H9 (cell line): ENCODE data around the gene POU2F1. TPM values are rescaled to one million over a fixed set of nuclear protein-coding genes. Genes with fewer than 3 reads are reported as not detected.

ENCODE experiments used
- DNase-seq: peaks from one replicate; pipeline ENCODE4 v3.0.0-alpha.2; 2017
- H2AFZ ChIP-seq: one replicate; pipeline ENCODE4 v1.6.1; 2013; ENCODE audit warnings: mild to moderate bottlenecking, low read length, control low read depth, moderate library complexity
- H2AK5ac ChIP-seq: 2 replicates; pipeline ENCODE4 v1.6.1; 2013; ENCODE audit warnings: low read length, control low read depth, mixed read lengths; ENCODE audit not compliant: insufficient read length
- H2BK120ac ChIP-seq: one replicate; pipeline ENCODE4 v1.6.1; 2013; ENCODE audit warnings: low read depth, mild to moderate bottlenecking, low read length, control low read depth, inconsistent platforms; ENCODE audit not compliant: poor library complexity, severe bottlenecking
- H2BK12ac ChIP-seq: 2 replicates; pipeline ENCODE4 v1.6.1; 2013; ENCODE audit warnings: low read length, control low read depth, mixed read lengths, low read depth; ENCODE audit not compliant: insufficient read length
- H2BK15ac ChIP-seq: 2 replicates; pipeline ENCODE4 v1.6.1; 2013; ENCODE audit warnings: low read depth, low read length, control low read depth
- H2BK20ac ChIP-seq: one replicate; pipeline ENCODE4 v1.6.1; 2013; ENCODE audit warnings: low read depth, mild to moderate bottlenecking, low read length, control low read depth, inconsistent platforms; ENCODE audit not compliant: poor library complexity, severe bottlenecking
- H2BK5ac ChIP-seq: 2 replicates; pipeline ENCODE4 v1.6.1; 2013; ENCODE audit warnings: low read length, control low read depth, mixed read lengths; ENCODE audit not compliant: insufficient read length
- H3K14ac ChIP-seq: 2 replicates; pipeline ENCODE4 v1.6.1; 2013; ENCODE audit warnings: low read length, control low read depth; ENCODE audit not compliant: insufficient read depth
- H3K18ac ChIP-seq: 2 replicates; pipeline ENCODE4 v1.6.1; 2013; ENCODE audit warnings: low read depth, mild to moderate bottlenecking, mixed read lengths, low read length, control low read depth; ENCODE audit not compliant: insufficient read length
- H3K23ac ChIP-seq: 2 replicates; pipeline ENCODE4 v1.6.1; 2013; ENCODE audit warnings: low read length, control low read depth, mixed read lengths, low read depth; ENCODE audit not compliant: insufficient read length
- H3K23me2 ChIP-seq: 2 replicates; pipeline ENCODE4 v1.6.1; 2013; ENCODE audit warnings: low read depth, mild to moderate bottlenecking, mixed read lengths, low read length, control low read depth; ENCODE audit not compliant: insufficient read length, poor library complexity, severe bottlenecking
- H3K27ac ChIP-seq: 2 replicates; pipeline ENCODE4 v1.5.1; 2013; ENCODE audit warnings: low read length, control low read depth, mixed read lengths, low read depth; ENCODE audit not compliant: insufficient read length
- H3K27me3 ChIP-seq: 2 replicates; pipeline ENCODE4 v1.6.1; 2013; ENCODE audit warnings: low read length, control low read depth, inconsistent platforms; ENCODE audit not compliant: insufficient read depth
- H3K4ac ChIP-seq: 2 replicates; pipeline ENCODE4 v1.6.1; 2013; ENCODE audit warnings: low read depth, mild to moderate bottlenecking, control low read depth, inconsistent platforms, low read length, moderate library complexity
- H3K4me1 ChIP-seq: 2 replicates; pipeline ENCODE4 v1.6.1; 2013; ENCODE audit warnings: low read length, control low read depth, inconsistent platforms; ENCODE audit not compliant: insufficient read depth
- H3K4me2 ChIP-seq: 2 replicates; pipeline ENCODE4 v1.6.1; 2013; ENCODE audit warnings: low read length, control low read depth, mixed read lengths; ENCODE audit not compliant: insufficient read length, insufficient read depth
- H3K56ac ChIP-seq: 2 replicates; pipeline ENCODE4 v1.6.1; 2013; ENCODE audit warnings: low read depth, mild to moderate bottlenecking, mixed read lengths, low read length, control low read depth; ENCODE audit not compliant: insufficient read length
- H3K79me1 ChIP-seq: 2 replicates; pipeline ENCODE4 v1.6.1; 2013; ENCODE audit warnings: low read depth, mild to moderate bottlenecking, moderate library complexity, low read length, control low read depth, inconsistent platforms; ENCODE audit not compliant: insufficient read depth, poor library complexity, severe bottlenecking
- H3K79me2 ChIP-seq: 2 replicates; pipeline ENCODE4 v1.6.1; 2013; ENCODE audit warnings: low read length, control low read depth, inconsistent platforms; ENCODE audit not compliant: insufficient read depth
- H3K9ac ChIP-seq: 2 replicates; pipeline ENCODE4 v1.6.1; 2013; ENCODE audit warnings: low read length, control low read depth, mixed read lengths; ENCODE audit not compliant: insufficient read length; ENCODE audit errors: extremely low read depth
- H3K9me3 ChIP-seq: one replicate; pipeline ENCODE4 v1.6.1; 2013; ENCODE audit warnings: low read depth, low read length, inconsistent platforms; ENCODE audit not compliant: control insufficient read depth
- H3T11ph ChIP-seq: one replicate; pipeline ENCODE4 v1.6.1; 2013; ENCODE audit warnings: mild to moderate bottlenecking, low read length, control low read depth, inconsistent platforms
- H4K20me1 ChIP-seq: one replicate; pipeline ENCODE4 v1.6.1; 2013; ENCODE audit not compliant: control insufficient read depth, insufficient read length, insufficient read depth
- H4K5ac ChIP-seq: 2 replicates; pipeline ENCODE4 v1.6.1; 2013; ENCODE audit warnings: low read depth, mild to moderate bottlenecking, mixed read lengths, low read length, control low read depth; ENCODE audit not compliant: insufficient read length
- H4K8ac ChIP-seq: replicated peaks from 2 replicates; pipeline ENCODE4 v1.6.1; 2013; ENCODE audit warnings: low read length, control low read depth, mixed read lengths, low read depth; ENCODE audit not compliant: insufficient read length
- H4K91ac ChIP-seq: 2 replicates; pipeline ENCODE4 v1.6.1; 2013; ENCODE audit warnings: low read depth, mild to moderate bottlenecking, moderate library complexity, mixed read lengths, low read length, control low read depth; ENCODE audit not compliant: insufficient read length
- H3K27ac Mint-ChIP-seq, 3 experiments: 2 replicates in 2 of 3; 3 replicates in 1 of 3; pipeline ENCODE4 v1.8.0; 2020 to 2021; ENCODE audit warnings: mixed read lengths in 3 of 3, mild to moderate bottlenecking in 1 of 3, moderate library complexity in 1 of 3
- H3K27me3 Mint-ChIP-seq: 2 replicates; pipeline ENCODE4 v1.8.0; 2021; ENCODE audit warnings: low read depth, mild to moderate bottlenecking, moderate library complexity, mixed read lengths
- H3K36me3 Mint-ChIP-seq, 3 experiments: 2 replicates in 2 of 3; 3 replicates in 1 of 3; pipeline ENCODE4 v1.8.0; 2020 to 2021; ENCODE audit warnings: low read depth in 3 of 3, mixed read lengths in 3 of 3; ENCODE audit not compliant: insufficient read depth in 1 of 3
- H3K4me1 Mint-ChIP-seq, 2 experiments: 2 replicates each; pipeline ENCODE4 v1.8.0; 2020; ENCODE audit warnings: mixed read lengths in 2 of 2
- H3K4me3 Mint-ChIP-seq, 2 experiments: 2 replicates in 1 of 2; 3 replicates in 1 of 2; pipeline ENCODE4 v1.8.0; 2020 to 2021; ENCODE audit warnings: mild to moderate bottlenecking in 2 of 2, mixed read lengths in 2 of 2, moderate library complexity in 1 of 2
- H3K9me3 Mint-ChIP-seq, 2 experiments: 2 replicates in 1 of 2; 3 replicates in 1 of 2; pipeline ENCODE4 v1.8.0; 2020; ENCODE audit warnings: mild to moderate bottlenecking in 2 of 2, mixed read lengths in 2 of 2, moderate library complexity in 1 of 2
- CTCF ChIP-seq: fragments of 200-600 bp; sonication (generic); conservative IDR thresholded peaks from 3 replicates; pipeline ENCODE4 v1.8.0; 2021; ENCODE audit warnings: antibody characterized with exemption, mild to moderate bottlenecking
- WGBS: extraction: QIAGEN DNeasy Blood & Tissue Kit; methylation state at CpG from one replicate; pipeline ENCODE4 v1.1.7; 2013; ENCODE audit warnings: missing lambda C conversion rate, low lambda C conversion rate, mixed read lengths; ENCODE audit not compliant: insufficient read length; ENCODE audit errors: extremely low coverage; 5-methylcytosine and 5-hydroxymethylcytosine counted together
- total RNA-seq: library from RNA; stranded (reverse); gene quantifications from 2 replicates; pipeline ENCODE4 v1.2.1, GENCODE V29; 2021

The POU2F1 gene
- total RNA-seq, 1 experiment from 2014 or later, result 62.5 TPM

DNA sequence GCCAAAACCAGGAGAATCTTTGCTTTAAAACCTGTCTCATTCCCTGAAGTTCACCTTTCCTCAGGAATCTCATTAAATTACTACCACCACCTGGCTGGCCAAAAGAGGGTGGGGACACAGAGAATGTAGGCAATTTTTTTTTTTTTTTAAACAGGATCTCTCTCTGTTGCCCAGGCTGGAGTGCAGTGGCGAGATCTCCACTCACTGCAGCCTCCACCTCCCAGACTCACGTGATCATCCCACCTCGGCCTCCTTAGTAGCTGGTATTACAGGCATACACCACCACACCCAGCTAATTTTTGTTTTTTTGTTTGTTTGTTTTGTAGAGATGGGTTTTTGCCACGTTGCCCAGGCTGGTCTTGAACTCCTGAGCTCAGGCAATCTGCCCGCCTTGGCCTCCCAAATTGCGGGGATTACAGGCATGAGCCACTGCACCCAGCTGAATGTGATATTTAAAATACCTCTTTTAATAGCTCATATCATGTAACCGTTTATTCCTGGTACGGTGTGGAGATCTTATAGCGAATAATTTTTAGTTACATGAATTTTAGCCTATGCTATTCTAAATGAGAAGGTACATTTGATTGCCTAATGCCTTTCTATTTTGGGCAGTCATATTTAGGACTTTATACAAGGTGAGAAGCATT is 84.5 kb downstream of the POU2F1 start:
- no peak for TF ChIP-seq CTCF
- Histone ChIP-seq H4K20me1 (no peaks in the 10 kb centered on the region), H4K8ac (no peak overlapping the region), H2AK5ac (no peak overlapping the region), H2BK20ac (no peak overlapping the region), H2BK5ac (no peak overlapping the region), H3K27ac (no peak overlapping the region), H3K23ac (no peak overlapping the region), H4K91ac (no peak overlapping the region), H2BK12ac (no peak overlapping the region), H3K9ac (no peak overlapping the region), H2AFZ (no peak overlapping the region), H3K18ac (no peak overlapping the region), H4K5ac (no peak overlapping the region), H2BK120ac (no peak overlapping the region), H3K4ac (no peak overlapping the region), H3K23me2 (no peaks in the 10 kb centered on the region), H3K79me1 (peaks cover 9% of the 10 kb centered on the region), H3K14ac (no peak overlapping the region), H3K4me1 (peaks cover 2% of the 10 kb centered on the region; the same call in 1 of the 2 replicates), H3K79me2 (peaks cover 2% of the 10 kb centered on the region; the same call in 1 of the 2 replicates), H3K56ac (no peak overlapping the region), H3K27me3 (no peaks in the 10 kb centered on the region), H3K9me3 (no peaks in the 10 kb centered on the region), H3T11ph (no peak overlapping the region), H3K4me2 (no peak overlapping the region), H2BK15ac (no peak overlapping the region)
- WGBS, result no CpG with 5 or more reads among the region's 9 CpGs
- H3K4me3 Mint-ChIP-seq, result no peak overlapping the region
- DNase-seq, result no peak
- H3K4me1 Mint-ChIP-seq, result peaks cover 16 to 26% of the 10 kb centered on the region in 2 experiments
- no peaks in the 10 kb centered on the region for H3K9me3 Mint-ChIP-seq
- H3K27me3 Mint-ChIP-seq, result no peaks in the 10 kb centered on the region
- H3K36me3 Mint-ChIP-seq, result no peaks in the 10 kb centered on the region
- peak overlapping the region in 1 of 3 experiments; percentile 39; a peak in 1 of 7 replicates for H3K27ac Mint-ChIP-seq
